A673 (cell line): ENCODE data around the gene IQGAP3.

ENCODE experiments used
- EZH2 ChIP-seq: fragments of 200-600 bp; sonication (generic); IDR thresholded peaks from 2 replicates; pipeline ENCODE4 v1.6.1; 2017; ENCODE audit warnings: borderline replicate concordance, low read depth, mild to moderate bottlenecking, mixed read lengths, antibody characterized with exemption, low read length; ENCODE audit not compliant: poor library complexity, severe bottlenecking
- TF ChIP-seq, protein P1 (sequence below): fragments of 300-800, 200-600 bp; sonication (generic); conservative IDR thresholded peaks from 2 replicates; pipeline ENCODE4 v1.5.1; 2017; ENCODE audit warnings: low read depth, mild to moderate bottlenecking, antibody characterized with exemption, low read length, moderate library complexity, mixed read lengths

DNA sequence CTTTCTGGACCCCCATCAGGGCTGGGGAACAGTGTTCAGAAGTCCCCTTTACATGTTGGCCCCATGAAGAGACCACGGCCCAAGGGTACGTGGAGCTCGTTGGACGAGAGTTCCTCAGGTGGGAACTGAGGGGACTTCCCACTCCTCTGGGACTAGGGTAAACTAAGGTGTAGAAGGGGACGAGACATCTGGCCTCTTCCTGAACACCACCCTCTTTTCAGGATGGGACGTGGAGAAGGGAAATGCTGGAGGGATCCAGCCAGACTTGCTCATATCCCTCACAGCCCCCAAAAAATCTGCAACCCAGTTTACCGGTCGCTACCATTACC lies 21.3 kb upstream of the IQGAP3 start:
- TF ChIP-seq, protein P1, sequence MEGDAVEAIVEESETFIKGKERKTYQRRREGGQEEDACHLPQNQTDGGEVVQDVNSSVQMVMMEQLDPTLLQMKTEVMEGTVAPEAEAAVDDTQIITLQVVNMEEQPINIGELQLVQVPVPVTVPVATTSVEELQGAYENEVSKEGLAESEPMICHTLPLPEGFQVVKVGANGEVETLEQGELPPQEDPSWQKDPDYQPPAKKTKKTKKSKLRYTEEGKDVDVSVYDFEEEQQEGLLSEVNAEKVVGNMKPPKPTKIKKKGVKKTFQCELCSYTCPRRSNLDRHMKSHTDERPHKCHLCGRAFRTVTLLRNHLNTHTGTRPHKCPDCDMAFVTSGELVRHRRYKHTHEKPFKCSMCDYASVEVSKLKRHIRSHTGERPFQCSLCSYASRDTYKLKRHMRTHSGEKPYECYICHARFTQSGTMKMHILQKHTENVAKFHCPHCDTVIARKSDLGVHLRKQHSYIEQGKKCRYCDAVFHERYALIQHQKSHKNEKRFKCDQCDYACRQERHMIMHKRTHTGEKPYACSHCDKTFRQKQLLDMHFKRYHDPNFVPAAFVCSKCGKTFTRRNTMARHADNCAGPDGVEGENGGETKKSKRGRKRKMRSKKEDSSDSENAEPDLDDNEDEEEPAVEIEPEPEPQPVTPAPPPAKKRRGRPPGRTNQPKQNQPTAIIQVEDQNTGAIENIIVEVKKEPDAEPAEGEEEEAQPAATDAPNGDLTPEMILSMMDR, result no peak
- TF ChIP-seq EZH2, result no peak
